Activated T-cell treated with anti-CD3 and anti-CD28 coated beads, Interleukin-2, amount 50 U/mL, for 24 hours (primary cell): ENCODE data around the gene KPTN.
A peak's percentile ranks its signal among the peaks of the same experiment; 100 is the strongest.

Experiments
- DNase-seq: peaks from one replicate; pipeline ENCODE4 v3.0.0-alpha.2; 2020
- H3K27ac Mint-ChIP-seq: 2 replicates; pipeline ENCODE4 v1.8.0; 2020; ENCODE audit warnings: mild to moderate bottlenecking, mixed read lengths
- H3K27me3 Mint-ChIP-seq: 2 replicates; pipeline ENCODE4 v1.8.0; 2020; ENCODE audit warnings: mixed read lengths
- H3K36me3 Mint-ChIP-seq: 2 replicates; pipeline ENCODE4 v1.8.0; 2020; ENCODE audit warnings: low read depth, mixed read lengths
- H3K4me1 Mint-ChIP-seq: 2 replicates; pipeline ENCODE4 v1.8.0; 2020; ENCODE audit warnings: low read depth, mixed read lengths
- H3K4me3 Mint-ChIP-seq: 2 replicates; pipeline ENCODE4 v1.8.0; 2020; ENCODE audit warnings: mild to moderate bottlenecking, moderate library complexity, mixed read lengths
- H3K9me3 Mint-ChIP-seq: 2 replicates; pipeline ENCODE4 v1.8.0; 2020; ENCODE audit warnings: mixed read lengths

The KPTN gene

DNA sequence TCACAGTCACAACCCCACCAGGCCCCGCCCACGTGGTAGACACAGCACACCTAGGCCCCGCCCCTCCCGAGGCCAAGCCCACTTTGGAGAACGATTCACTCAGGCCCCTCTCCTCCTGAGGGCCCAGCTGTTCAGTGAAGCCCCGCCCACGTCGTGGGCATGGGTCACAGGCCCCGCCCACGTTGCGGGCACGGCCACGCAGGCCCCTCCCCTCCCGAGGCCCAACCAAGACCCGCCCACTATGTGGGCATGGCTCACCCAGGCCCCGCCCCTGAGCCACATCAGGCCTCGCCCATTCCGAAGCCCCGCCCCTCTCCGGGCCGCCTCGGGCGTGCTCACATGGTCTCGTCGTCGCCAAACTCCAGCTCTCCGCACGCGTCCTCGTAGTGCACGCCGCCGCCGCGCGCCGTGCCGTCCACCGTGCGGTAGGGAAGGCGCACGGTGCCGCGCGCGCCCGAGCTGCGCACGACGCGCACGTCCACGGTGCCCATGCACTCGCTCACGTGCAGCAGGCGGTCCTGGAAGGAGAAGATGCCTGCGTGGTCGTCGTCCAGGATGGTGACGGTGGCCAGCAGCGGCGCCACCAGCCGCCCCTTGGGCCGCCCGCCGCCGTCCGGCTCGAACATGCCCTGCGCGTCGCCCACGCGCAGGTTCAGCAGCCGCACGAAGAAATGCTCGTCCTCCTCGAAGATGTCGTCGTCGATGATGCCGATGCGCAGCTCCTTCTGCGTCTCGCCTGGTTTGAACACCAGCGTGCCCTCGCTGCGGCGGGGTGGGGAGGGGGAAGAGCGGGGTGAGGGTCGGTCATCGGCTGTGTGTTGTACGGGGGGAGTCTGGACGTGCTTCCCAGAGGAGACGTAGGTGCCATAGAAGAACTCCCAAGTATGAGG, 36.3 kb downstream of the KPTN start:
- H3K27ac Mint-ChIP-seq = peak overlapping the region; percentile 18

DNA sequence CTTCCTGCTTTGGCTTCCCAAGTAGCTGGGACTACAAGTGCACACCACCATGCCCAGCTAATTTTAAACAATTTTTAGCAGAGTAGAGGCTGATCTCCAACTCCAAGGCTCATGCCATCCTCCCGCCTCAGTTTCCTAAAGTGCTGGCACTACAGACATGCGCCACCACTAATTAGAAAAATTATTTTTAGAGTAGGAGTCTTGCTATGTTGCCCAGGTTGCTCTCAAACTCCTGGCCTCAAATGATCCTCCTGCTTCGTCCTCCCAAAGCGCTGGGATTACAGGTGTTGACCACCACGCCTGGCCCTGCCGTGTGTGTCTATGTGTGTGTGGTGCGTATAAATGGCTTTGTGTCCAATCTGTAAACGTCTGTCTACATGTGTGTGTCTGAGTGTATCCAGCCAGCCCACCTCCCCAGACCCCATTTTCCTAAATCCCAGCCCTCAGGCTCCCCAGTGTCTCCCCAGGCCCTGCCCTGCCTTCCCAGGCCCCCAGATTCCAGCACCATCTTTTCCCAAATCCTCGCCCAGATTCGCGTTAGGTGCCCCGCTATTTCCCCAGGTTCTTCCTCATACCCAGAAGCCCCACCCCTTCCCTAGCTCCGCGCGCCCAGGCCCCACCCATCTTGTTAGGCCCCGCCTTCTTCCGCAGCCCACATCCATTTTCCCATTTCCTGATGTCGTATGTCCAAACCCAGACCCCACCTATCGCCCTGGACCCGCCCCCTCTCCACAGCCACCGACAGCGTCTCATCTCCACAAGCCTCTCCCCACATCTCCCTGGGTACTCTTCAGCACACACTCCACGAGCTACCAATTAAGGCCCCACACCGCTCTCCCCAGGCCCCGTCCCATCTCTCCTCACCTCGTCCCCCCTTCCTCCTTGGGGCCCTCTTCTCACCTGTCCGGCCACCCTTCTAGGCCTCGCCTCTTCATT, 37.2 kb downstream of the KPTN start:
- no peaks in the 10 kb centered on the region for H3K36me3 Mint-ChIP-seq
- peak overlapping the region; percentile 14 for H3K4me3 Mint-ChIP-seq
- H3K27ac Mint-ChIP-seq = peak overlapping the region; percentile 18
- no peaks in the 10 kb centered on the region for H3K9me3 Mint-ChIP-seq
- no peak for DNase-seq
- peaks cover 83% of the 10 kb centered on the region for H3K27me3 Mint-ChIP-seq
- H3K4me1 Mint-ChIP-seq = peaks cover 39% of the 10 kb centered on the region

More for the DNA sequence above, 36.3 kb downstream of the KPTN start:
- Mint-ChIP-seq H3K27me3 (peaks cover 78% of the 10 kb centered on the region), H3K36me3 (no peaks in the 10 kb centered on the region), H3K4me1 (peaks cover 39% of the 10 kb centered on the region), H3K9me3 (no peaks in the 10 kb centered on the region), H3K4me3 (no peak overlapping the region)
- peak; percentile 76 for DNase-seq

DNA sequence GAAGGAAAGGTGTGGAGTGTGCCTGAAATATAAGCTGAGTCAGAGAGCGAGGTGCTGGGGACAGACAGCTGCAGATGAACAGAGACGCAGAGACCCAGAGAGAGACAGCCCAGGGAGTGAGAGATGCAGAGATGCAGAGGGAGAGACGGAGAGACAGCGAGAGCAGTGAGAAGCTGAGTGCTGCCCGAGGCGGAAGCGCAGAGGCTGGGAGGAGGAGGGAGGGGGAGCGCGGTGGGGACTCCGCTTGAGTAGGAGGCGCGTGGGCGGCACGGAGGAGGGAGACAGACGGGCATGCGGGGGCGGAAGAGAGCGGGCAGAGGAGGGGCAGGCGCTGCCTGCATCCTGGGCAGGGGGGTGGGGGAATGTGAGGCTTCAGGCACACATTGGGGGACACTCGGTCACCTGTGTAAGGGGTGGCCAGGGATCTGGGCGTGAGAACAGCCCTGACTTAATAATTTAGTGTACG, 38.0 kb downstream of the KPTN start:
- peak; percentile 56 for DNase-seq
- H3K36me3 Mint-ChIP-seq = no peaks in the 10 kb centered on the region
- H3K27me3 Mint-ChIP-seq = peaks cover 83% of the 10 kb centered on the region
- peaks cover 39% of the 10 kb centered on the region for H3K4me1 Mint-ChIP-seq
- H3K9me3 Mint-ChIP-seq = no peaks in the 10 kb centered on the region
- no peak overlapping the region for H3K27ac Mint-ChIP-seq
- peak overlapping the region; percentile 29 for H3K4me3 Mint-ChIP-seq

DNA sequence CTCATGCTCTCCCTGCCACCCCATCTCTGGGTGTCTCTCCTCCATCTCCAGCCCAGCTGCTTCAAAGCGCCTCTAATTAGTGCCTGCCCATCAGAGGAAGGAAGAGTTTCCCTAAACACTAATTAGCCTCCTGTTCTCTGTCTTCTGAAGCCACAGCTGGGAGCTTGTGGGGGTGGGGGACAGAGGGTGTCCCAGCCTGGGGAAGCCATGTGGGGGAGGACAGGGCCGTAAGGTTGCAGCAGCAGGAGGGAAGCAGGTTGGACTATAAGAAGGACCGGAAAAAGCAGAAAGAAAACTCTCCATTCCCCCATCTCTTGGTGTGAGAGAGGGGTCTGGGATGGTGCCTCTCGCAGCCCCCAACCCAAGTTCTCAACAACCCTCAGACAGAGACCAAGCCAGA, 38.5 kb downstream of the KPTN start:
- Mint-ChIP-seq H3K4me3 (peak overlapping the region; percentile 29), H3K9me3 (no peaks in the 10 kb centered on the region), H3K4me1 (peaks cover 39% of the 10 kb centered on the region), H3K27me3 (peaks cover 81% of the 10 kb centered on the region), H3K36me3 (no peaks in the 10 kb centered on the region), H3K27ac (no peak overlapping the region)
- DNase-seq = no peak

DNA sequence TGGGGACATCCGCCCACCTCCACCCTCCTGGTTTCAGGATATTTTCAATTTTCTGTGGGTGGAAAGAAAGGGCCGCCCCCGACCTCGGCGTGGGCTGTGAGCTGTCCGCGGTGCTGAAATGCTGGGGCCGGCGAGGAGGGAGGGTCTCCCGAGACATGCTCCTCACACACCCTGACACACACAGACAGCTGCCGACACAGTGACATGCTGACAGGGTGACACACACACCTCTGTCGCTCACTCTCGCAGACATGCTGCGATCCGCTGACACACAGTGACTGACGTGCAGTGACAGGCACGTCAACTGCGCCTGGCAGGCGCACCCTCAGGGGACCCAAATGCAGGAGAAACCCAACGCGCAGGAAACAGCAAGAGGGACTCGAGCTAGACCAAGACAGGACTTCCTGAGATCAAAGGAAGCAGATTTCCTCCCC, 39.6 kb downstream of the KPTN start:
- H3K27me3 Mint-ChIP-seq = peaks cover 75% of the 10 kb centered on the region
- peaks cover 39% of the 10 kb centered on the region for H3K4me1 Mint-ChIP-seq
- no peaks in the 10 kb centered on the region for H3K36me3 Mint-ChIP-seq
- H3K4me3 Mint-ChIP-seq = no peak overlapping the region
- peak; percentile 54 for DNase-seq
- H3K27ac Mint-ChIP-seq = no peak overlapping the region
- H3K9me3 Mint-ChIP-seq = no peaks in the 10 kb centered on the region

DNA sequence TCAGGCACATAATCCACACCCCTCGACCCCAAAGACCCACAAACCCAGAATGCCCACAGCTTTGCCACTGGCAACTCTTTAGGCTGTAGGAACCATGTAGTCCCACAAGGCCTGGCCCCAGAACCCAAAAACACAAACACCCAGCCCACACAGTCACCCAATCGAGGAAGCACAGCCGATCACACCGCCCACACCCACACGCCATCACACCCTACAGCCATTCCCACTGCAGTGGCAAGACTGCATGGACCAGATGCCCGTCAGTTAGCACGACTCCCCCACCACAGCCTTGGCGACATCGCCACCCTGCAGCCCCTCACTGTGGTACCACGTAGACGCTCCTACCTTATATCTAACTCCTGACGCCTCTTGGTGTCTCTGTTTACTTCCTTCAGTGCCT, 40.7 kb downstream of the KPTN start:
- no peak for DNase-seq
- Mint-ChIP-seq H3K27ac (no peak overlapping the region), H3K4me3 (no peak overlapping the region), H3K27me3 (peaks cover 72% of the 10 kb centered on the region), H3K4me1 (peaks cover 39% of the 10 kb centered on the region), H3K9me3 (no peaks in the 10 kb centered on the region), H3K36me3 (no peaks in the 10 kb centered on the region)

DNA sequence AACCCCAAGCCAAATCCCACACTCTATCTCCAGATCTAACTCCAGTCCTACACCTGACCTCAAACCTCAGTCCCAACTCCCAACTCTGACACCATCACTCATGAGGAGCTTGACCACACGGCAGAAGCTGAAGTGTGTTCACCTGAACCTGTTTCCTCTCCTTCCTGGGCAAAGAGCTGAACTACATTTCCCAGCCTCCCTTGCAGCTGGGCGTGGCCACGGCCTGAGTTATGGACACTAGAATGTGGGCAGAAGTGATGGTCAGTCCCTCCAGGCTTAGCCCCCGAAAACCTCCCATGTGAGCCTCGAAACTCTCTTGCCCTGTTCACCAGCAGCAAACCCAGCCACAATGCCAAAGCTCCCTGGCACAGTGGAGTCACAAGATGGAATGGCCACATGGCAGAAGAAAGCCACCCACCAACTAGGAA, 45.2 kb downstream of the KPTN start:
- Mint-ChIP-seq H3K36me3 (no peaks in the 10 kb centered on the region), H3K9me3 (no peaks in the 10 kb centered on the region), H3K4me1 (peaks cover 23% of the 10 kb centered on the region), H3K27ac (no peak overlapping the region), H3K27me3 (peaks cover 64% of the 10 kb centered on the region), H3K4me3 (no peak overlapping the region)
- no peak for DNase-seq

DNA sequence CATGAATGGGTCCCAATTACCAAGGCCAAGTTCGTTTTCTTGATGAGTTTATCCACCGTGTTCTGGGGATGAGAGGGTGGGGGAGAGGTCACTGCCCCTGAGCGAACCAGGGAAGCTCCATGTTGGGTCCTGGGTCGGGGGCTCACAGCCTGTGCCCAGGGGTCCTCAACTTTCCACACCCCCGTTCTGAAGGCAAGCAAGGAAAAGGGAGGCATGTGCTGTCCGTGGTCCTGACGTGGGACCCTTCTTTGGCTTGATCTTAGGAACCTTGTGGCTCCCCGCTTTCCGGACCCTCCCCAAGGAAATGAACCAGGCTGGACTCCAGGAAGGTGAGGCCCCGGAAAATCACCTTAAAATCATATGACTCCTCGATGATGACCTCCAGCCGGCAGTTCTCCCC, 46.5 kb downstream of the KPTN start:
- Mint-ChIP-seq H3K4me3 (no peak overlapping the region), H3K27me3 (peaks cover 58% of the 10 kb centered on the region), H3K9me3 (no peaks in the 10 kb centered on the region), H3K4me1 (peaks cover 17% of the 10 kb centered on the region), H3K36me3 (no peaks in the 10 kb centered on the region), H3K27ac (no peak overlapping the region)
- no peak for DNase-seq

DNA sequence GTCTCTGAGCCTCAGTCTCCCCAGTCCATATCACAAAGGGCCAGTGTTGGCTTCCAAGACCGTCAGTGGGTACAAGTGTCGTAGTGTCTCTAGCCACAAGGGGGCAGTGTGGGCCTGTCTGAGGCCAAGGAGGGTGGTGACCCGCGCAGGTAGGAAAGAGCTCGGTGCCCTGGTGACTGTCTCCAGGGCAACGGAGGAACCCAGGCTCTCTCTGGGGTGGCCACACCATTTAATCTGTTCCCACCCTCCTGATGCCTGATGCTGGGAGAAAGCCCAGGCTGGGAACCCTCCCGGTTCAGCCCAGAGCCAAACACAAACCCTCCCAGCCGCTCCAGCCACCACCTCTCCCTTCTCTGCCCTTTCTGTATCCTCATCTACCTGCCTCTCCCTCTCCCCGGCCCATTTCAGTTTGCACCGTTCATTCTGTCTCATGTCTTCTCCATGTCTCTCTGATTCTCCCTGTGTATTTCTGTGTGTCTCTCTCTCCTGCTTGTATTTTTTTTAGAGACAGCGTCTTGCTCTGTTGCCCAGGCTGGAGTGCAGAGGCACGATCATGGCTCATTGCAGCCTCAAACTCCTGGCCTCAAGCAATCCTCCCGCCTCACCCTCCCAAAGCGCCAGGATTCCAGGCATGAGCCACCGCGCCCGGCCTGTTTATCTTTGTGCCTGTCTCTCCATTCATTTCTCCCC, 47.2 kb downstream of the KPTN start:
- Mint-ChIP-seq H3K27me3 (peaks cover 59% of the 10 kb centered on the region), H3K4me3 (no peak overlapping the region), H3K27ac (peak overlapping the region; percentile 8), H3K36me3 (no peaks in the 10 kb centered on the region), H3K9me3 (no peaks in the 10 kb centered on the region), H3K4me1 (peaks cover 17% of the 10 kb centered on the region)
- DNase-seq = peak; percentile 89

DNA sequence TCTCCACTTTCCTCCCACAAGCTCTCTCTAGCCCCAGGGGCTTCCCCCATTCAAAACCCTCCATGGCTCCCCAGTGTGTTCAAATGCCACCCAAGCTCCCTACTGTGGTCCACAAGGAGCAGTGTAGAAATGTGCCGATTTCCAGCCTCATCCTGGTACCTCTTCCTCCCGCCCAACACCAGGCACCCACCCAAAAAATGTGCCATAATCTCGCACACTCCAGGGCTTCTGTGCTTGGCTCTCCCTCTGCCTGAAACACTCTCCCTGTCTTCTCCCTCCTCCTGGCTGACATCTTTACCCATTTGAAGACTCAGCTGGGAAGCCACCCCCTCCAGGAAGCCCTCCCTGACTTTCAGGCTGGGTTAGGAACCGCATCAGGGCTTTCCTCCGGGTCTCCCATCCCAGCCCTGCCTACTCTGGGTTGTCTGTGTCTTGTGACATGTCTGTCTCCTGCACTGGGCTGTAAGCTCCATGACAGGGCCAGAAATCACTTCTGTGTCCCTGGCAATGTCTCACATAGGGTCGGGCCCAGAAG, 48.1 kb downstream of the KPTN start:
- peak; percentile 28 for DNase-seq
- H3K4me3 Mint-ChIP-seq = no peak overlapping the region
- H3K27me3 Mint-ChIP-seq = peaks cover 63% of the 10 kb centered on the region
- peaks cover 17% of the 10 kb centered on the region for H3K4me1 Mint-ChIP-seq
- no peak overlapping the region for H3K27ac Mint-ChIP-seq
- no peaks in the 10 kb centered on the region for H3K36me3 Mint-ChIP-seq
- H3K9me3 Mint-ChIP-seq = no peaks in the 10 kb centered on the region

DNA sequence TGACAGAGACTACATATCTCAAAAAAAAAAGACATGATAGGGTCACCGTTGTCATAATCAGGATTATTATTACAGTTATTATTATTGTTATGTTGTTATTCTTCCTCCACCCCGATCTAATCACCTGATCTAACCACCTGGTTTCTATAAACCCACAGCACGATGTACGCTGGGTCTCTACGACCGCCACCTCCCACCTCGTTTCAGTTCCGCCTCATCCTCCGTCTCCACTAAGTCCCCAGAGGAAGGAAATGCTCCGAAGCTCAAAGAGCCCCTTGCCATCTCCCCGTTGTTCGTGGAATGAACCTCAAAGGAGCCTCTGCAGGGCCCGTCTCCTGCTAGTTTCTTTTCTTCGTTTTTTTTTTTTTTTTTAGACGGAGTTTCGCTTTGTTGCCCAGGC, 48.8 kb downstream of the KPTN start:
- Mint-ChIP-seq H3K27me3 (peaks cover 69% of the 10 kb centered on the region), H3K4me3 (peak overlapping the region; percentile 2), H3K4me1 (peaks cover 21% of the 10 kb centered on the region), H3K27ac (no peak overlapping the region), H3K36me3 (no peaks in the 10 kb centered on the region), H3K9me3 (no peaks in the 10 kb centered on the region)
- DNase-seq = peak; percentile 26

DNA sequence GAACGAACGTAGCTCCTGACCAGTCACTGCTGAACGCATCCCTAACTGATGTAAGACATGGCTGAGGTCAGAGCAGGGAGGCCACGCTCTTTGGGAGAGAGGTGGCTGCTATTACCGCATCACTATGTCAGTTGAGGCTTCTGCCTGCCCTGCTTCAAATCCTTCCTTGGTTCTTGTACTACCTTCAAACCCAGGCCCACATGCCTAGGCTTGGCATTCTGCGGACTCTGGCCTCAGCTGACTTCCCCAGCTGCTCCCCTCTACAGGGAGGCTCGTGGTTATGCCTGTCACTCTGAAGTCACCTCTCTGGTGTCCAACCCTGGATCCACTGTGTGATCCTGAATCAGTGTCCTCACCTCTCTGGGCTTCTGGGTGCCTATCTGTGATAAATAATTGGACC, 49.9 kb downstream of the KPTN start:
- Mint-ChIP-seq H3K9me3 (no peaks in the 10 kb centered on the region), H3K27me3 (peaks cover 74% of the 10 kb centered on the region), H3K4me3 (no peak overlapping the region), H3K27ac (no peak overlapping the region), H3K36me3 (no peaks in the 10 kb centered on the region), H3K4me1 (peaks cover 28% of the 10 kb centered on the region)
- no peak for DNase-seq

DNA sequence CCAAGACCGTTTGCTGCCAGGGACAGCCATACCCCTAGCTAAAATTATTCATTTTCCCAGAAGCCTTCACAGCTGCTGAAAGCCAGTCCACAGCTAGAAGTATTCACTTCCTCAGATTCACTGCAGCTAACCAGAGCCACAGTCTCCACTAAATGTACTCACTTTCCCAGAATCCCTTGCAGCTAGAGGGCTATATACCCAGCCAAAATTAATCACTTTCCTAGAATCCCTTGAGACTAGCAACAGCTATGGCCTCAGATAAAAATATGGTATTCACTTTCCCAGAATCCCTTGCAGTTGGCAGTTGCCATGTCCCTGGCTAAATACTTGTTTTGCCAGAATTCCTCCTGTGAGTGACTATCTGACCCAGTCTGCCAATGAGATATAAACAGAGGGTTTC, 50.9 kb downstream of the KPTN start:
- Mint-ChIP-seq H3K27me3 (peaks cover 67% of the 10 kb centered on the region), H3K9me3 (no peaks in the 10 kb centered on the region), H3K36me3 (no peaks in the 10 kb centered on the region), H3K27ac (no peak overlapping the region), H3K4me1 (peaks cover 30% of the 10 kb centered on the region), H3K4me3 (no peak overlapping the region)
- DNase-seq = no peak

DNA sequence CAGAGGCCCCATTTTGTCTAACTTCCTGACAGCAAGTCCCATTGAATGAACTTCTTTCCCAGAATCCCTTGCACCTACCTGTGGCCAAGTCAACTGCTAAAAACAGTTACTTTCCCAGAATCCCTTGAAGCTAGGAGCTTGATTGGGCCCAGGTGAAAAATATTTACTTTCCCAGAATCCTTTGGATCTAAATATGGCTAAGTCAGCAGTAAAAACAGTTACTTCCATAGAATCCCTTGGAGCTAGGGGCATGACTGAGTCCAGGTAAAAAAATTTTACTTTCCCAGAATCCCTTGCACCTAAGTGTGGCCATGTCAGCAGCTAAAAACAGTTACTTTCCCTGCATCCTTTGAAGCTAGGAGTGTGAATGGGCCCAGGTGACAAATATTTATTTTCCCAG, 51.5 kb downstream of the KPTN start:
- no peak overlapping the region for H3K4me3 Mint-ChIP-seq
- H3K36me3 Mint-ChIP-seq = no peaks in the 10 kb centered on the region
- H3K4me1 Mint-ChIP-seq = peaks cover 30% of the 10 kb centered on the region
- H3K9me3 Mint-ChIP-seq = no peaks in the 10 kb centered on the region
- no peak overlapping the region for H3K27ac Mint-ChIP-seq
- H3K27me3 Mint-ChIP-seq = peaks cover 61% of the 10 kb centered on the region
- no peak for DNase-seq
